K562 (cell line): ENCODE results near the gene P2RX3. TPM values are rescaled to one million over a fixed set of nuclear protein-coding genes. Genes with fewer than 3 reads are reported as not detected.

Experiments used
- ATAC-seq: fragments of 200-7000 bp; cut with Tn5 transposase; 3 replicates; pipeline ENCODE4 v1.9.1; 2020; ENCODE audit warnings: moderate library complexity
- BruUV-seq: library from RNA; stranded (reverse); fragments of 400-500 nt; replicated peaks from 2 replicates; lab custom pipeline; 2021; lab: Mats Ljungman, UMichigan
- CTCF ChIA-PET: fragments of 300-600 bp; formaldehyde crosslinking; extraction: SDS; loops from one replicate; lab custom pipeline; 2021; ENCODE audit warnings: low intra/inter-chr PET ratio; lab: Yijun Ruan, JAX
- POLR2A ChIA-PET: fragments of 300-600, 350-650 bp; sonication (Branson Sonifier 250); formaldehyde crosslinking; extraction: SDS; loops from one replicate; lab custom pipeline; 2021; ENCODE audit warnings: antibody characterized with exemption, inconsistent platforms; lab: Yijun Ruan, JAX
- DNase-seq, 4 experiments: peaks; one replicate each; pipeline versions ENCODE4 v3.0.0 to v3.0.0-alpha.2; 2011 to 2018; ENCODE audit warnings: low spot score in 3 of 4, mixed read lengths in 3 of 4; ENCODE audit errors: extremely low read depth in 1 of 4
- FAIRE-seq: peaks from 2 replicates; lab custom pipeline; 2011; peaks lifted over from hg19 to GRCh38; lab: Jason Lieb, UNC
- H2AFZ ChIP-seq: 2 replicates; pipeline ENCODE4 v1.6.0; 2011; ENCODE audit warnings: low read depth, low read length, control low read depth, inconsistent platforms
- H3K27ac ChIP-seq: fragments of 200-600 bp; 3 replicates; pipeline ENCODE4 v1.8.0; 2011; ENCODE audit warnings: low read depth, mild to moderate bottlenecking, control low read depth, inconsistent platforms, low read length, moderate library complexity, mixed read lengths; ENCODE audit errors: extremely low read depth
- H3K27me3 ChIP-seq, 2 experiments: fragments of 300-600 bp in 1 of 2; 2 replicates in 1 of 2; 3 replicates in 1 of 2; pipeline versions ENCODE4 v1.6.0 to v1.8.0; 2011; ENCODE audit warnings: inconsistent platforms in 2 of 2, low read length in 2 of 2, mild to moderate bottlenecking in 1 of 2, mixed read lengths in 1 of 2, moderate library complexity in 1 of 2; ENCODE audit not compliant: control insufficient read depth in 2 of 2, insufficient read depth in 2 of 2
- H3K36me3 ChIP-seq: fragments of 300-600 bp; 3 replicates; pipeline ENCODE4 v1.8.0; 2011; ENCODE audit warnings: mild to moderate bottlenecking, low read length, inconsistent platforms; ENCODE audit not compliant: control insufficient read depth, insufficient read depth
- H3K4me1 ChIP-seq, 2 experiments: fragments of 200-600 bp in 1 of 2; replicated peaks in 1 of 2; 2 replicates in 1 of 2; 3 replicates in 1 of 2; pipeline versions ENCODE4 v1.5.1 to v1.8.0; 2011; ENCODE audit warnings: inconsistent platforms in 2 of 2, low read length in 2 of 2, mild to moderate bottlenecking in 1 of 2, mixed read lengths in 1 of 2, moderate library complexity in 1 of 2; ENCODE audit not compliant: control insufficient read depth in 2 of 2, insufficient read depth in 2 of 2
- H3K4me2 ChIP-seq: 2 replicates; pipeline ENCODE4 v1.6.1; 2011; ENCODE audit warnings: low read length, control low read depth, inconsistent platforms, mixed read lengths; ENCODE audit not compliant: insufficient read depth
- H3K4me3 ChIP-seq: fragments of 200-600 bp; sonication (generic), shearing (Covaris generic); 2 replicates; pipeline ENCODE4 v1.5.1; 2016; ENCODE audit warnings: control low read depth, inconsistent platforms
- H3K79me2 ChIP-seq: fragments of 200-600 bp; 3 replicates; pipeline ENCODE4 v1.8.0; 2011; ENCODE audit warnings: low read length, inconsistent platforms; ENCODE audit not compliant: control insufficient read depth, insufficient read depth
- H3K9ac ChIP-seq, 2 experiments: 2 replicates each; pipeline versions ENCODE4 v1.6.0 to v1.6.1; 2011; ENCODE audit warnings: low read depth in 2 of 2, low read length in 2 of 2, control low read depth in 1 of 2, inconsistent platforms in 1 of 2, mild to moderate bottlenecking in 1 of 2, mixed read lengths in 1 of 2; ENCODE audit not compliant: insufficient read depth in 1 of 2
- H3K9me1 ChIP-seq: one replicate; pipeline ENCODE4 v1.6.0; 2011; ENCODE audit warnings: inconsistent platforms, mild to moderate bottlenecking, low read length, moderate library complexity; ENCODE audit not compliant: control insufficient read depth, insufficient read depth
- H3K9me3 ChIP-seq: replicated peaks from 2 replicates; pipeline ENCODE4 v1.5.1; 2011; ENCODE audit warnings: low read depth, low read length, inconsistent platforms; ENCODE audit not compliant: control insufficient read depth, insufficient read depth
- H4K20me1 ChIP-seq: replicated peaks from 2 replicates; pipeline ENCODE4 v1.6.1; 2011; ENCODE audit warnings: low read length, inconsistent platforms, mixed read lengths; ENCODE audit not compliant: control insufficient read depth, insufficient read depth
- FOS ChIP-seq: IDR thresholded peaks from 3 replicates; pipeline ENCODE4 v1.6.1; 2011; ENCODE audit not compliant: insufficient read length; ENCODE audit errors: extremely low read depth
- JUN ChIP-seq, 2 experiments: sonication (generic) in 1 of 2; formaldehyde crosslinking in 1 of 2; IDR thresholded peaks; 2 replicates each; pipeline versions ENCODE4 v1.6.1 to v1.8.0; 2012 to 2022; ENCODE audit warnings: borderline replicate concordance in 2 of 2, mild to moderate bottlenecking in 2 of 2, improper control_type of control experiment in 1 of 2, low read depth in 1 of 2, low read length in 1 of 2, missing genetic modification reagents in 1 of 2
- LARP7 ChIP-seq: fragments of 450-650 bp; IDR thresholded peaks from 2 replicates; pipeline ENCODE4 v1.6.1; 2016
- MYC ChIP-seq, 2 experiments: fragments of 250-450 bp in 1 of 2; sonication (Bioruptor Pico) in 1 of 2; IDR thresholded peaks; 2 replicates each; pipeline versions ENCODE4 v1.5.1 to v1.6.1; 2012 to 2021; ENCODE audit warnings: low read depth in 2 of 2, borderline replicate concordance in 1 of 2, improper control_type of control experiment in 1 of 2, low read length in 1 of 2, mild to moderate bottlenecking in 1 of 2, moderate library complexity in 1 of 2
- ZFP1 ChIP-seq: fragments of 450-650 bp; formaldehyde crosslinking; IDR thresholded peaks from 2 replicates; pipeline ENCODE4 v1.4.0; 2020; ENCODE audit warnings: mild to moderate bottlenecking, mixed read lengths
- ZKSCAN1 ChIP-seq: fragments of 150-350 bp; IDR thresholded peaks from 2 replicates; pipeline ENCODE4 v1.6.1; 2016; ENCODE audit warnings: low read depth, low read length
- ZNF76 ChIP-seq: fragments of 250-450 bp; sonication (Bioruptor Pico); IDR thresholded peaks from 2 replicates; pipeline ENCODE4 v1.4.0; 2020; ENCODE audit warnings: mild to moderate bottlenecking, moderate library complexity, borderline replicate concordance
- WGBS: fragments of 100-300 bp; shearing (Covaris generic); methylation state at CpG from one replicate; pipeline ENCODE4 v1.1.6; 2016; ENCODE audit warnings: low coverage, mixed read lengths; ENCODE audit not compliant: insufficient coverage; ENCODE audit errors: missing lambda C conversion rate; 5-methylcytosine and 5-hydroxymethylcytosine counted together
- in situ Hi-C: fragments of 300-500 bp; cut with MboI; formaldehyde crosslinking; loops from 4 replicates; pipeline ENCODE4 v1.15.0; 2018; ENCODE audit warnings: inconsistent platforms, mixed read lengths
- intact Hi-C: fragments of 100-400 bp; cut with micrococcal nuclease; formaldehyde crosslinking; loops from 2 replicates; pipeline ENCODE4 v1.14.2; 2022
- polyA plus RNA-seq, 8 experiments: library from polyadenylated mRNA; depleted of rRNA in 4 of 8; stranded (reverse) in 5 of 8; unstranded in 3 of 8; fragments of >200 nt; fragmentation: Nextera tagmentation in 2 of 8; fragmentation: Illumina TruSeq in 1 of 8; extraction: Ambion mirVana in 2 of 8; extraction: Trizol in 1 of 8; gene quantifications; 2 replicates each; pipeline versions ENCODE4 v1.2.1 to v1.2.3, GENCODE V29; 2011 to 2014; ENCODE audit warnings: inconsistent platforms in 1 of 8, missing spikeins in 1 of 8
- total RNA-seq, 7 experiments: library from RNA; depleted of rRNA in 6 of 7; stranded (reverse); fragments of >200 nt in 6 of 7; fragmentation: Illumina TruSeq in 2 of 7; extraction: Trizol in 2 of 7; gene quantifications; 2 replicates each; pipeline versions ENCODE4 v1.2.1 to v1.2.3, GENCODE V29; 2011 to 2021; ENCODE audit warnings: low replicate concordance in 1 of 7
- TF ChIP-seq, protein P1 (sequence below): fragments of 250-450 bp; sonication (Bioruptor Pico); IDR thresholded peaks from 2 replicates; pipeline ENCODE4 v1.4.0; 2020; ENCODE audit warnings: mild to moderate bottlenecking, moderate library complexity, borderline replicate concordance

The P2RX3 gene
- total and polyA plus RNA-seq, 9 of the 15 experiments (the other 6 are each of a cell fraction or from before 2014, with no cell fraction given): not detected

DNA sequence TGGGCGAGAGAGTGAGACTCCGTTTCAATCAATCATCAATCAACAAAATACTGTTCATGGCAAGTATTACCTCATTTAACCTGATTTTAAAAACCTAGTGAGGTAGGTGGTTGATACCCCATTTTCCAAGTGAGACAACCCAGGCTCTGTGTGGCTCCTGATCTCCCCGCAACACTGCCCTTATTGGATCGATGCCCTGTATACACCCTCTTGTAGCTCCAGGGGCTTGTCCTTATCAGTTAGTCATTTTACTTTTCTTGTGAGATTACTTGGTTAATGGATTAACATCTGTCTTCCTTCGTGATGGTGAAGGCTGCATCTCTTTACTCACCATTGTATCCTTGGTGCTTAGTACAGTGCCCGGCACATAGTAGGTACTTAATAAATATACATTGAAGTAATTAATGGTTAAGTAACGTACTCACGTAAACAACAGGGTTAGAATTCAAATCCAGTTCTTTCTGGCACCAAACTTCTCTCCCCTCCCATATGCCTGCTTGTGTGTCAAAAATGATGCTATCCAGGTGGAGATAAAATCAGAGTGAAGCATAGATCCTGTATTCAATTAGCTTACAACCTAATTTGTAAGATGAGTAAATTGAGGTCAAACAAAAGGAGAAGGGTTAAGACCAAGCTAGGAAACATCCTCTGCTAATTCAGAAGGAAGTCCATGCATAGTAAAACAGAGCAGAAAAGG lies 54.1 kb downstream of the P2RX3 start:
- Histone ChIP-seq H4K20me1 (no peaks in the 10 kb centered on the region), H3K9me1 (no peaks in the 10 kb centered on the region), H2AFZ (no peak overlapping the region), H3K36me3 (no peaks in the 10 kb centered on the region), H3K79me2 (no peaks in the 10 kb centered on the region), H3K27me3 (no peaks in the 10 kb centered on the region), H3K4me1 (peaks cover 44 to 65% of the 10 kb centered on the region in 2 experiments), H3K4me3 (no peak overlapping the region), H3K4me2 (no peak overlapping the region), H3K27ac (no peak overlapping the region), H3K9me3 (no peaks in the 10 kb centered on the region), H3K9ac (no peak overlapping the region)
- CTCF ChIA-PET: no interaction called here
- FAIRE-seq (no peak), DNase-seq (no peak), ATAC-seq (no peak)
- no TSS peak for BruUV-seq
- TF ChIP-seq, protein P1, sequence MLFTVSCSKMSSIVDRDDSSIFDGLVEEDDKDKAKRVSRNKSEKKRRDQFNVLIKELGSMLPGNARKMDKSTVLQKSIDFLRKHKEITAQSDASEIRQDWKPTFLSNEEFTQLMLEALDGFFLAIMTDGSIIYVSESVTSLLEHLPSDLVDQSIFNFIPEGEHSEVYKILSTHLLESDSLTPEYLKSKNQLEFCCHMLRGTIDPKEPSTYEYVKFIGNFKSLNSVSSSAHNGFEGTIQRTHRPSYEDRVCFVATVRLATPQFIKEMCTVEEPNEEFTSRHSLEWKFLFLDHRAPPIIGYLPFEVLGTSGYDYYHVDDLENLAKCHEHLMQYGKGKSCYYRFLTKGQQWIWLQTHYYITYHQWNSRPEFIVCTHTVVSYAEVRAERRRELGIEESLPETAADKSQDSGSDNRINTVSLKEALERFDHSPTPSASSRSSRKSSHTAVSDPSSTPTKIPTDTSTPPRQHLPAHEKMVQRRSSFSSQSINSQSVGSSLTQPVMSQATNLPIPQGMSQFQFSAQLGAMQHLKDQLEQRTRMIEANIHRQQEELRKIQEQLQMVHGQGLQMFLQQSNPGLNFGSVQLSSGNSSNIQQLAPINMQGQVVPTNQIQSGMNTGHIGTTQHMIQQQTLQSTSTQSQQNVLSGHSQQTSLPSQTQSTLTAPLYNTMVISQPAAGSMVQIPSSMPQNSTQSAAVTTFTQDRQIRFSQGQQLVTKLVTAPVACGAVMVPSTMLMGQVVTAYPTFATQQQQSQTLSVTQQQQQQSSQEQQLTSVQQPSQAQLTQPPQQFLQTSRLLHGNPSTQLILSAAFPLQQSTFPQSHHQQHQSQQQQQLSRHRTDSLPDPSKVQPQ (CRISPR knock-in tag): no peak
- no peak for TF ChIP-seq JUN (IDR thresholded peaks at IDR 0.05; ENCODE audit: borderline replicate concordance, low read depth, low read length)
- no peak for TF ChIP-seq JUN (CRISPR knock-in tag; IDR thresholded peaks at IDR 0.05; ENCODE audit: borderline replicate concordance)
- peak; percentile 70 for TF ChIP-seq ZKSCAN1
- TF ChIP-seq LARP7: no peak
- TF ChIP-seq FOS: no peak
- TF ChIP-seq ZFP1: no peak
- no peak for TF ChIP-seq ZNF76 (CRISPR knock-in tag)
- TF ChIP-seq MYC (IDR thresholded peaks at IDR 0.05; ENCODE audit: low read depth, low read length): no peak
- TF ChIP-seq MYC (CRISPR knock-in tag; IDR thresholded peaks at IDR 0.05; ENCODE audit: borderline replicate concordance, low read depth): no peak
- intact Hi-C loops: no loop called here
- 62% methylated on average over 8 of the region's 8 CpGs for WGBS
- in situ Hi-C loops: no loop called here
- POLR2A ChIA-PET: interaction anchor here (0.6 to 3.3 kb wide), 3 partner anchors 10 to 321 kb away, joined by 3 to 15 read pairs (median 3); no protein-coding TSS in a partner anchor
